ENCODE data around the gene ITGA8. TPM values are rescaled to one million over a fixed set of nuclear protein-coding genes. Genes with fewer than 3 reads are reported as not detected.

Gene ITGA8
- polyA plus RNA-seq, 1 donor (not counting 4 experiments of a cell fraction or from before 2014, with no cell fraction given), result not detected

- H2AFZ ChIP-seq (ENCODE audit: control insufficient read depth, low read length), result no peak overlapping the region
- H3K27me3 ChIP-seq (ENCODE audit: control insufficient read depth, extremely low read depth, insufficient read depth, low read length), result no peaks in the 10 kb centered on the region
- H3K79me2 ChIP-seq (ENCODE audit: control insufficient read depth, insufficient read depth, low read length), result no peaks in the 10 kb centered on the region
- H3K9ac ChIP-seq (ENCODE audit: control insufficient read depth, extremely low read depth, insufficient read depth, low read length), result no peak overlapping the region
- H3K36me3 ChIP-seq (ENCODE audit: control insufficient read depth in 2 of 2, extremely low read depth in 1 of 2, insufficient read depth in 2 of 2, low read length in 2 of 2), result no peaks in the 10 kb centered on the region
- H3K9me3 ChIP-seq (ENCODE audit: control insufficient read depth, low read depth, low read length), result peaks cover 3% of the 10 kb centered on the region
- TF ChIP-seq EZH2 (IDR thresholded peaks at IDR 0.05; ENCODE audit: low read length), result no peak
- TF ChIP-seq CTCF (optimal IDR thresholded peaks at IDR 0.05 in 1 of 3, IDR thresholded peaks at IDR 0.05 in 1 of 3, conservative IDR thresholded peaks at IDR 0.05 in 1 of 3; ENCODE audit: extremely low read depth in 1 of 3, insufficient read depth in 2 of 3, low read length in 3 of 3), result no peak
- no peak for DNase-seq (ENCODE audit: low read depth, low spot score)
- no peaks in the 10 kb centered on the region for H4K20me1 ChIP-seq (ENCODE audit: control insufficient read depth, extremely low read depth, insufficient read depth, low read length)
- H3K4me2 ChIP-seq (ENCODE audit: control insufficient read depth, extremely low read depth, insufficient read depth, low read depth, low read length), result no peak overlapping the region
- no peaks in the 10 kb centered on the region for H3K9me1 ChIP-seq (ENCODE audit: control insufficient read depth, extremely low read depth, insufficient read depth, low read length)
- no peak overlapping the region for H3K4me3 ChIP-seq (ENCODE audit: control insufficient read depth in 2 of 3, extremely low read depth in 1 of 3, insufficient read depth in 2 of 3, low read depth in 1 of 3, low read length in 3 of 3)
- no peak overlapping the region for H3K27ac ChIP-seq (ENCODE audit: control insufficient read depth, insufficient read depth, low read length)
- dilution Hi-C loops (cut with MboI; ENCODE audit: extremely low pct_ligation_motif_present, low sequenced_read_pairs), result no loop called here
- H3K4me1 ChIP-seq (ENCODE audit: control insufficient read depth, extremely low read depth, insufficient read depth, low read length), result no peaks in the 10 kb centered on the region
- no peak for FAIRE-seq
These were observed 173.1 kb downstream of the ITGA8 start for GRCh38 chr10:15546606-15547005.

- Histone ChIP-seq H3K4me2 (ENCODE audit: control insufficient read depth, extremely low read depth, insufficient read depth, low read depth, low read length) (no peak overlapping the region), H3K4me3 (ENCODE audit: control insufficient read depth in 2 of 3, extremely low read depth in 1 of 3, insufficient read depth in 2 of 3, low read depth in 1 of 3, low read length in 3 of 3) (no peak overlapping the region), H3K36me3 (ENCODE audit: control insufficient read depth in 2 of 2, extremely low read depth in 1 of 2, insufficient read depth in 2 of 2, low read length in 2 of 2) (no peaks in the 10 kb centered on the region), H4K20me1 (ENCODE audit: control insufficient read depth, extremely low read depth, insufficient read depth, low read length) (no peaks in the 10 kb centered on the region), H3K79me2 (ENCODE audit: control insufficient read depth, insufficient read depth, low read length) (no peaks in the 10 kb centered on the region), H3K27me3 (ENCODE audit: control insufficient read depth, extremely low read depth, insufficient read depth, low read length) (no peaks in the 10 kb centered on the region), H3K27ac (ENCODE audit: control insufficient read depth, insufficient read depth, low read length) (no peak overlapping the region), H3K9me1 (ENCODE audit: control insufficient read depth, extremely low read depth, insufficient read depth, low read length) (no peaks in the 10 kb centered on the region), H2AFZ (ENCODE audit: control insufficient read depth, low read length) (no peak overlapping the region), H3K9ac (ENCODE audit: control insufficient read depth, extremely low read depth, insufficient read depth, low read length) (no peak overlapping the region), H3K9me3 (ENCODE audit: control insufficient read depth, low read depth, low read length) (peaks cover 3% of the 10 kb centered on the region), H3K4me1 (ENCODE audit: control insufficient read depth, extremely low read depth, insufficient read depth, low read length) (no peaks in the 10 kb centered on the region)
- FAIRE-seq (no peak), DNase-seq (ENCODE audit: low read depth, low spot score) (no peak)
- dilution Hi-C loops (cut with MboI; ENCODE audit: extremely low pct_ligation_motif_present, low sequenced_read_pairs), result no loop called here
- TF ChIP-seq CTCF (optimal IDR thresholded peaks at IDR 0.05 in 1 of 3, IDR thresholded peaks at IDR 0.05 in 1 of 3, conservative IDR thresholded peaks at IDR 0.05 in 1 of 3; ENCODE audit: extremely low read depth in 1 of 3, insufficient read depth in 2 of 3, low read length in 3 of 3), result no peak
- TF ChIP-seq EZH2 (IDR thresholded peaks at IDR 0.05; ENCODE audit: low read length), result no peak
These were observed 173.8 kb downstream of the ITGA8 start for GRCh38 chr10:15545884-15546283.
